Activated T-helper 1 cell treated with anti-CD3 and anti-CD28 coated beads, Interleukin-12 subunit alpha, Interleukin-12 subunit beta, Interleukin-2, Interleukin-4 antibody, amounts not matched to agents 30 ng/mL and 10 ng/mL and 1 ng/mL, durations not matched to agents 14 hours and 24 hours and 36 hours (primary cell): ENCODE results near the gene SYT15B. TPM values are rescaled to one million over a fixed set of nuclear protein-coding genes. Genes with fewer than 3 reads are reported as not detected.

ENCODE experiments used
- total RNA-seq: library from RNA; stranded (reverse); gene quantifications from 2 replicates; pipeline ENCODE4 v1.2.3, GENCODE V29; 2022

The SYT15B gene
- total RNA-seq, 1 donor from 2014 or later: 0.23 TPM

Other genes starting within 250 kb of the SYT15B start
- 9.2 and 9.5 TPM in 2 replicates for gene AGAP9, start 240.0 kb downstream of the SYT15B start, total RNA-seq
- not detected in 2 replicates for gene NPY4R2, start 155.1 kb upstream of the SYT15B start, total RNA-seq
- not detected in 2 replicates for gene FAM25C, start 236.2 kb upstream of the SYT15B start, total RNA-seq